ENCODE measurements around the gene DAND5. TPM values are rescaled to one million over a fixed set of nuclear protein-coding genes. Genes with fewer than 3 reads are reported as not detected.

Gene DAND5
- total and polyA plus RNA-seq, 2 of the 13 experiments (the other 11 are each of a cell fraction or from before 2014, with no cell fraction given) = 0.04 TPM; not detected in 1

- no peaks in the 10 kb centered on the region for H4K20me1 ChIP-seq (ENCODE audit: insufficient read depth, low read length)
- H2AFZ ChIP-seq (ENCODE audit: low read length) = no peak overlapping the region
- TF ChIP-seq, protein P1, sequence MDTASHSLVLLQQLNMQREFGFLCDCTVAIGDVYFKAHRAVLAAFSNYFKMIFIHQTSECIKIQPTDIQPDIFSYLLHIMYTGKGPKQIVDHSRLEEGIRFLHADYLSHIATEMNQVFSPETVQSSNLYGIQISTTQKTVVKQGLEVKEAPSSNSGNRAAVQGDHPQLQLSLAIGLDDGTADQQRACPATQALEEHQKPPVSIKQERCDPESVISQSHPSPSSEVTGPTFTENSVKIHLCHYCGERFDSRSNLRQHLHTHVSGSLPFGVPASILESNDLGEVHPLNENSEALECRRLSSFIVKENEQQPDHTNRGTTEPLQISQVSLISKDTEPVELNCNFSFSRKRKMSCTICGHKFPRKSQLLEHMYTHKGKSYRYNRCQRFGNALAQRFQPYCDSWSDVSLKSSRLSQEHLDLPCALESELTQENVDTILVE (CRISPR knock-in tag; IDR thresholded peaks at IDR 0.05) = no peak
- TF ChIP-seq ZNF839 (CRISPR knock-in tag; IDR thresholded peaks at IDR 0.05; ENCODE audit: borderline replicate concordance) (no peak), ZBTB33 (CRISPR knock-in tag; IDR thresholded peaks at IDR 0.05) (peak; percentile 51; the same call in 1 of the 2 replicates), EEA1 (CRISPR knock-in tag; IDR thresholded peaks at IDR 0.05; ENCODE audit: borderline replicate concordance) (0 out of 2 replicates have a peak, but pooled peaks have one; percentile 31), SIN3A (IDR thresholded peaks at IDR 0.05; ENCODE audit: borderline replicate concordance, low read depth, low read length) (no peak), U2AF2 (IDR thresholded peaks at IDR 0.05; ENCODE audit: low read depth, low read length) (no peak), ZFP82 (CRISPR knock-in tag; IDR thresholded peaks at IDR 0.05; ENCODE audit: borderline replicate concordance) (no peak), ZBTB38 (CRISPR knock-in tag; IDR thresholded peaks at IDR 0.05) (peak; percentile 69; the same call in 1 of the 2 replicates), ZNF30 (CRISPR knock-in tag; IDR thresholded peaks at IDR 0.05) (no peak)
- TF ChIP-seq, protein P2, sequence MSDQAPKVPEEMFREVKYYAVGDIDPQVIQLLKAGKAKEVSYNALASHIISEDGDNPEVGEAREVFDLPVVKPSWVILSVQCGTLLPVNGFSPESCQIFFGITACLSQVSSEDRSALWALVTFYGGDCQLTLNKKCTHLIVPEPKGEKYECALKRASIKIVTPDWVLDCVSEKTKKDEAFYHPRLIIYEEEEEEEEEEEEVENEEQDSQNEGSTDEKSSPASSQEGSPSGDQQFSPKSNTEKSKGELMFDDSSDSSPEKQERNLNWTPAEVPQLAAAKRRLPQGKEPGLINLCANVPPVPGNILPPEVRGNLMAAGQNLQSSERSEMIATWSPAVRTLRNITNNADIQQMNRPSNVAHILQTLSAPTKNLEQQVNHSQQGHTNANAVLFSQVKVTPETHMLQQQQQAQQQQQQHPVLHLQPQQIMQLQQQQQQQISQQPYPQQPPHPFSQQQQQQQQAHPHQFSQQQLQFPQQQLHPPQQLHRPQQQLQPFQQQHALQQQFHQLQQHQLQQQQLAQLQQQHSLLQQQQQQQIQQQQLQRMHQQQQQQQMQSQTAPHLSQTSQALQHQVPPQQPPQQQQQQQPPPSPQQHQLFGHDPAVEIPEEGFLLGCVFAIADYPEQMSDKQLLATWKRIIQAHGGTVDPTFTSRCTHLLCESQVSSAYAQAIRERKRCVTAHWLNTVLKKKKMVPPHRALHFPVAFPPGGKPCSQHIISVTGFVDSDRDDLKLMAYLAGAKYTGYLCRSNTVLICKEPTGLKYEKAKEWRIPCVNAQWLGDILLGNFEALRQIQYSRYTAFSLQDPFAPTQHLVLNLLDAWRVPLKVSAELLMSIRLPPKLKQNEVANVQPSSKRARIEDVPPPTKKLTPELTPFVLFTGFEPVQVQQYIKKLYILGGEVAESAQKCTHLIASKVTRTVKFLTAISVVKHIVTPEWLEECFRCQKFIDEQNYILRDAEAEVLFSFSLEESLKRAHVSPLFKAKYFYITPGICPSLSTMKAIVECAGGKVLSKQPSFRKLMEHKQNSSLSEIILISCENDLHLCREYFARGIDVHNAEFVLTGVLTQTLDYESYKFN (CRISPR knock-in tag; conservative IDR thresholded peaks at IDR 0.05) = no peak
- FAIRE-seq = no peak
- no peaks in the 10 kb centered on the region for H3K79me2 ChIP-seq (ENCODE audit: insufficient read depth, low read length)
- no peak overlapping the region for H3K27ac ChIP-seq (ENCODE audit: extremely low read length, insufficient read depth, low read length)
- no peaks in the 10 kb centered on the region for H3K9me3 ChIP-seq (ENCODE audit: low read length)
- 87% methylated on average over 12 of the region's 12 CpGs for WGBS (ENCODE audit: low lambda C conversion rate)
- POLR2A ChIA-PET = interaction anchor here (1.2 to 3.6 kb wide), 8 partner anchors 10 to 74 kb away, joined by 3 to 66 read pairs (median 11); no protein-coding TSS in a partner anchor
- CTCF ChIA-PET (ENCODE audit: low intra/inter-chr PET ratio, low total read pairs) = no interaction called here
- in situ Hi-C loops (cut with HindIII; ENCODE audit: extremely low pct_ligation_motif_present, low pct_unique_long_range_greater_than_20kb) (loop anchor here (5.0 kb wide), 2 partner anchors 36 to 76 kb away; no protein-coding TSS in a partner anchor), intact Hi-C loops (cut with micrococcal nuclease; ENCODE audit: unreplicated experiment) (no loop called here)
- no TSS peak for BruUV-seq (replicated peaks)
- no peaks in the 10 kb centered on the region for H3K36me3 ChIP-seq (replicated peaks in 1 of 2; ENCODE audit: control insufficient read depth in 1 of 2, insufficient read depth in 2 of 2, low read length in 2 of 2)
- ATAC-seq = no peak
- H3K4me1 ChIP-seq (ENCODE audit: insufficient read depth, low read length) = peaks cover 69% of the 10 kb centered on the region
- H3K4me2 ChIP-seq (ENCODE audit: low read depth, low read length) = peak overlapping the region; percentile 98
- H3K27me3 ChIP-seq (ENCODE audit: control insufficient read depth in 1 of 2, insufficient read depth in 2 of 2, low read length in 2 of 2) = peaks cover 0 to 5% of the 10 kb centered on the region in 2 experiments; a peak in 1 of 5 replicates
- no peak for DNase-seq (ENCODE audit: low spot score)
- peak overlapping the region in 2 of 3 experiments; percentile 18 to 22; a peak in 4 of 6 replicates for H3K4me3 ChIP-seq (replicated peaks in 1 of 3; ENCODE audit: insufficient read depth in 1 of 3, low read depth in 2 of 3, low read length in 3 of 3)
- H3K9ac ChIP-seq (ENCODE audit: insufficient read depth, low read depth, low read length) = peak overlapping the region; percentile 52
These were observed 17.4 kb downstream of the DAND5 start for GRCh38 chr19:12986726-12987125.

Data from HepG2 (cell line).